ENCODE results near the gene XRCC3.

XRCC3 gene

GRCh38 chr14:103692159-103692558 is 23.1 kb downstream of the XRCC3 start:
- DNase-seq, result no peak

GRCh38 chr14:103691655-103692054 is 23.6 kb downstream of the XRCC3 start:
- DNase-seq, result peak; percentile 66

- DNase-seq, result no peak
Observed at GRCh38 chr14:103690332-103690731, 24.9 kb downstream of the XRCC3 start.

- peak; percentile 44 for DNase-seq
Observed at GRCh38 chr14:103688906-103689902, 26.0 kb downstream of the XRCC3 start.

GRCh38 chr14:103688441-103688840 is 26.8 kb downstream of the XRCC3 start:
- DNase-seq, result no peak

- no peak for DNase-seq
Observed at GRCh38 chr14:103687712-103688111, 27.5 kb downstream of the XRCC3 start.

- DNase-seq, result no peak
Observed at GRCh38 chr14:103686831-103687485, 28.3 kb downstream of the XRCC3 start.

GRCh38 chr14:103685276-103686211 is 29.7 kb downstream of the XRCC3 start:
- no peak for DNase-seq

- DNase-seq, result no peak
Observed at GRCh38 chr14:103684871-103685270, 30.4 kb downstream of the XRCC3 start.

GRCh38 chr14:103684471-103684870 is 30.8 kb downstream of the XRCC3 start:
- no peak for DNase-seq

GRCh38 chr14:103683139-103683538 is 32.1 kb downstream of the XRCC3 start:
- DNase-seq, result no peak

- DNase-seq, result no peak
Observed at GRCh38 chr14:103680491-103681231, 34.6 kb downstream of the XRCC3 start.

- DNase-seq, result no peak
Observed at GRCh38 chr14:103679351-103679750, 35.9 kb downstream of the XRCC3 start.

- no peak for DNase-seq
Observed at GRCh38 chr14:103676881-103677675, 38.2 kb downstream of the XRCC3 start.

- DNase-seq, result no peak
Observed at GRCh38 chr14:103675957-103676356, 39.3 kb downstream of the XRCC3 start.

- no peak for DNase-seq
Observed at GRCh38 chr14:103671911-103672310, 43.3 kb downstream of the XRCC3 start.

- no peak for DNase-seq
Observed at GRCh38 chr14:103669370-103669769, 45.9 kb downstream of the XRCC3 start.

- no peak for DNase-seq
Observed at GRCh38 chr14:103668117-103668516, 47.1 kb downstream of the XRCC3 start.

- no peak for DNase-seq
Observed at GRCh38 chr14:103667671-103668070, 47.6 kb downstream of the XRCC3 start.

- no peak for DNase-seq
Observed at GRCh38 chr14:103663506-103663905, 51.7 kb downstream of the XRCC3 start.

GRCh38 chr14:103662591-103662990 is 52.7 kb downstream of the XRCC3 start:
- DNase-seq, result no peak
